SU-DHL-6 (cell line): ENCODE results near the gene BSCL2.

Experiments
- H2AFZ ChIP-seq: fragments of 200-600 bp; sonication (generic); 2 replicates; pipeline ENCODE4 v1.6.1; 2014; ENCODE audit warnings: low read depth, mild to moderate bottlenecking, moderate library complexity, mixed read lengths, antibody characterized with exemption, low read length; ENCODE audit not compliant: severe bottlenecking
- H3F3A ChIP-seq: fragments of 200-600 bp; shearing (Covaris generic); 2 replicates; pipeline ENCODE4 v1.6.0; 2016; ENCODE audit warnings: antibody characterized with exemption, mild to moderate bottlenecking; ENCODE audit not compliant: insufficient read depth
- H3K27ac ChIP-seq: fragments of 200-600 bp; sonication (generic); 2 replicates; pipeline ENCODE4 v1.5.1; 2016; ENCODE audit warnings: low read depth, mild to moderate bottlenecking, low read length, moderate library complexity, mixed read lengths
- H3K27me3 ChIP-seq: fragments of 200-600 bp; sonication (generic), shearing (Covaris generic); 2 replicates; pipeline ENCODE4 v1.6.0; 2014; ENCODE audit warnings: mild to moderate bottlenecking, low read length
- H3K36me3 ChIP-seq: fragments of 200-600 bp; sonication (generic); 2 replicates; pipeline ENCODE4 v1.6.1; 2014; ENCODE audit warnings: mild to moderate bottlenecking, low read length, mixed read lengths
- H3K4me2 ChIP-seq: fragments of 300-600, 200-600 bp; shearing (Covaris generic), sonication (generic); 2 replicates; pipeline ENCODE4 v1.6.0; 2014; ENCODE audit warnings: low read length, low read depth, mild to moderate bottlenecking; ENCODE audit not compliant: poor library complexity, severe bottlenecking
- H3K4me3 ChIP-seq: fragments of 200-600 bp; sonication (generic); 2 replicates; pipeline ENCODE4 v1.5.1; 2014; ENCODE audit warnings: antibody characterized with exemption, low read length, mild to moderate bottlenecking, mixed read lengths; ENCODE audit not compliant: insufficient read depth, poor library complexity, severe bottlenecking
- H3K79me2 ChIP-seq: fragments of 200-600 bp; sonication (generic); 2 replicates; pipeline ENCODE4 v1.6.1; 2014; ENCODE audit warnings: mild to moderate bottlenecking, low read length, moderate library complexity; ENCODE audit not compliant: insufficient read depth
- H3K9ac ChIP-seq: fragments of 200-600 bp; sonication (generic); 2 replicates; pipeline ENCODE4 v1.7.0; 2014; ENCODE audit warnings: mild to moderate bottlenecking, low read length
- H3K9me2 ChIP-seq: fragments of 200-600 bp; sonication (generic); replicated peaks from 2 replicates; pipeline ENCODE4 v1.6.1; 2014; ENCODE audit warnings: low read length; ENCODE audit not compliant: insufficient read depth
- H3K9me3 ChIP-seq: fragments of 200-600 bp; sonication (generic); 2 replicates; pipeline ENCODE4 v1.6.1; 2014; ENCODE audit warnings: low read length, mixed read lengths; ENCODE audit not compliant: insufficient read depth
- H4K20me1 ChIP-seq: fragments of 200-600 bp; sonication (generic); 2 replicates; pipeline ENCODE4 v1.6.1; 2014; ENCODE audit warnings: low read depth, mild to moderate bottlenecking, antibody characterized with exemption, low read length, moderate library complexity, mixed read lengths
- EZH2phosphoT487 ChIP-seq: fragments of 200-600 bp; sonication (generic), shearing (Covaris generic); conservative IDR thresholded peaks from 2 replicates; pipeline ENCODE4 v1.6.1; 2018; ENCODE audit warnings: mild to moderate bottlenecking, antibody characterized with exemption, low read length, moderate library complexity, mixed read lengths
- TF ChIP-seq, protein P1 (sequence below): fragments of 200-600 bp; sonication (generic); IDR thresholded peaks from one replicate; pipeline ENCODE4 v1.5.1; 2017; ENCODE audit warnings: antibody characterized with exemption, mild to moderate bottlenecking, low read length, moderate library complexity; ENCODE audit not compliant: insufficient read depth, poor library complexity, severe bottlenecking

BSCL2 gene

DNA sequence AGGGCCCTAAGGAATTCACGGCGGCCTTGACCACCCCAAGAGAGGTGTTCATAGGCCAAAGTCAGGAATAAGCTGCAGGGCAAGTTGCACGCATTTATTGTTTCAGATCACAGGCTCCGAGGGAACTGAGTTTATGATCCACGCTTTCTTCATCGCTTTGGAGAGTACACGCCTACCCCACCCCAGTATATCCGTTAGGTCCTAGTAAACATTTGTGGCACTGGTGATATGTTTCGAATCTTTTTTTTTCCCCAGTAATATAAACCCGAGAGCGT lies 61.6 kb downstream of the BSCL2 start:
- Histone ChIP-seq H3F3A (peaks cover 4% of the 10 kb centered on the region), H3K9me2 (no peaks in the 10 kb centered on the region), H2AFZ (no peak overlapping the region), H3K27me3 (no peaks in the 10 kb centered on the region), H3K9ac (peak overlapping the region; percentile 98), H3K79me2 (peaks cover 51% of the 10 kb centered on the region), H4K20me1 (no peaks in the 10 kb centered on the region), H3K27ac (peak overlapping the region; percentile 79), H3K36me3 (no peaks in the 10 kb centered on the region), H3K4me2 (peak overlapping the region; percentile 86), H3K9me3 (no peaks in the 10 kb centered on the region), H3K4me3 (peak overlapping the region; percentile 89)
- TF ChIP-seq, protein P1, sequence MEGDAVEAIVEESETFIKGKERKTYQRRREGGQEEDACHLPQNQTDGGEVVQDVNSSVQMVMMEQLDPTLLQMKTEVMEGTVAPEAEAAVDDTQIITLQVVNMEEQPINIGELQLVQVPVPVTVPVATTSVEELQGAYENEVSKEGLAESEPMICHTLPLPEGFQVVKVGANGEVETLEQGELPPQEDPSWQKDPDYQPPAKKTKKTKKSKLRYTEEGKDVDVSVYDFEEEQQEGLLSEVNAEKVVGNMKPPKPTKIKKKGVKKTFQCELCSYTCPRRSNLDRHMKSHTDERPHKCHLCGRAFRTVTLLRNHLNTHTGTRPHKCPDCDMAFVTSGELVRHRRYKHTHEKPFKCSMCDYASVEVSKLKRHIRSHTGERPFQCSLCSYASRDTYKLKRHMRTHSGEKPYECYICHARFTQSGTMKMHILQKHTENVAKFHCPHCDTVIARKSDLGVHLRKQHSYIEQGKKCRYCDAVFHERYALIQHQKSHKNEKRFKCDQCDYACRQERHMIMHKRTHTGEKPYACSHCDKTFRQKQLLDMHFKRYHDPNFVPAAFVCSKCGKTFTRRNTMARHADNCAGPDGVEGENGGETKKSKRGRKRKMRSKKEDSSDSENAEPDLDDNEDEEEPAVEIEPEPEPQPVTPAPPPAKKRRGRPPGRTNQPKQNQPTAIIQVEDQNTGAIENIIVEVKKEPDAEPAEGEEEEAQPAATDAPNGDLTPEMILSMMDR, result no peak
- no peak for TF ChIP-seq EZH2phosphoT487

GRCh38 chr11:62644220-62644619 lies 63.0 kb downstream of the BSCL2 start:
- TF ChIP-seq, protein P1, result no peak
- TF ChIP-seq EZH2phosphoT487, result no peak
- H3K9ac ChIP-seq, result no peak overlapping the region
- no peak overlapping the region for H3K4me3 ChIP-seq
- H3K4me2 ChIP-seq, result no peak overlapping the region
- no peak overlapping the region for H2AFZ ChIP-seq
- peaks cover 57% of the 10 kb centered on the region for H3K79me2 ChIP-seq
- H3F3A ChIP-seq, result peaks cover 4% of the 10 kb centered on the region
- no peaks in the 10 kb centered on the region for H4K20me1 ChIP-seq
- no peak overlapping the region for H3K27ac ChIP-seq
- H3K27me3 ChIP-seq, result no peaks in the 10 kb centered on the region
- H3K9me2 ChIP-seq, result no peaks in the 10 kb centered on the region
- no peaks in the 10 kb centered on the region for H3K9me3 ChIP-seq
- no peaks in the 10 kb centered on the region for H3K36me3 ChIP-seq
